HPDE6-E6E7 (cell line): Measurements from ENCODE around the gene C1QA.
"Not testable (repeated sequence)": the region's sequence is repeated elsewhere in the genome, so short reads cannot be mapped to it uniquely, and the experiment has no call there.

Experiments used
- DNase-seq: peaks from one replicate; pipeline ENCODE4 v3.0.0; 2011; ENCODE audit warnings: missing footprints; ENCODE audit errors: extremely low spot score

C1QA gene

DNA sequence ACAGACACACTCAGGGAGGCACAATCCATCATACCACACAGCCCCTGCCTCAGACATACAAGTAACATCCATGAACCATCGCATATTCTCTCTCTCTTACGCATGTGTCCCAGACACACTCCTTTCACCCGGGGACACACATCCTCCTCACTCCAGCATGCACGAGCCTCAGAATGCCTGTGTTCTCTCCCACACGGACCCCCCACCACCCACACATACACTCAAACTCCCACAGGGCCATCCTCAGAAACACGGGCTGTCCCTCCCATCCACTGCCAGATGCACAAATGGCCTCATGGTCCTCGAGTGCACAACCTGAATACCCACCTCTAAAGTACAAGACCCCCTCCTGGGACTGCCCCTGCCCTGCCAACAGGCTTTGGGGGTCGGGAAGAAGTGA, 4.8 kb downstream of the C1QA start:
- no peak for DNase-seq

DNA sequence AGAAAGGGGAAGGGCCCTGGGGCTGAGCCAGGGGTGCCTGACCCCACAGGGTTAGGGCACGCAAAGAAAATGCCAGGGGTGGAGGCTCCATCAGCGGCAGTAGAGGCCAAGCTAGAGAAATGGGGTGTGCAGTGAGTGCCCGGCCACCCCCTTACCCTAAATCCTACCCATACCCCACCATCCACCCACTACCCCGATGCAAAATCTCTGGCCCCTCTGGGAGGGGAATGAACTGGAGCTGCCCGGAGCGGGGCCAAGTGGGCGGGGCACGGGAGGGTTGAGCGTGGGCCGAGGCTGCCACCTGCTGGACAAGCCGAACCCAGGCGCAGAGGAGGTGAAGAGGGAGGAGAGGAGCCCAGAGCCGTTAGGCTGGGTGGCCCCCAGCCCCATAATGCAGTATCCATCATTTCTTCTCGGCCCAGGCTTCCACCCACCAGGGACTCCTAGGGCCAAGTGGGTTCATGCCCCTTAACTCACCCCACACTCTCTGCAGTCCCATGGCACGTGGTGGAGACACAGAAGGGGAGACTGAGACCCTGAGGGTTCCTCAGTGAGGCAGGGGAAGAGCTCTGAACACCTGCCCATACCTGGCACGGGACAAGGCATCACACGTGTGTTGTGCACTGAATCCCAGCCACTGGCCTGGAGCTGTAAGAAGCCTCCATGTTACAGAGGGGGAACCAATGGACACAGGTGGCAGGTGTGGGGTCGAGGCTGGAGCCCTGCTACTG, 5.6 kb downstream of the C1QA start:
- DNase-seq, result peak; percentile 63

DNA sequence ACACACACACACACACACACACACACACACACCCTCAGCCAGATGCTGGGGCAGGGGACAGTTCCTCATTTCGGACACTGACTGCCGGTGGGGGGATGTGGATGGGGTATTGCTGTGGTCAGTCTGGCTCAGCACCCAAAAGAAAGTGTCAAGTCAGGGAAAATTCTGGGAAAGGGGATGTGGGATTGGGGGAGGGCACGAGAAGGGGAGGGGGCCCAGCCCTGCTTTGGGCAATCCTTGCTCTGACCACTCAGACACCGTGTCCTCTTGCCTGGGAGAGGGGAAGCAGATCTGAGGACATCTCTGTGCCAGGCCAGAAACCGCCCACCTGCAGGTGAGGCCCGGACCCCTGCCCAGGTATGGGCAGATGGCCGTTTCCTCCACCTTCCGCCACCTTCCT, 7.0 kb downstream of the C1QA start, which contains the start of gene C1QC:
C1QC (plus strand) TSS at position 253 of the 400 bp plus-strand sequence. CDS start 391 bp downstream, outside the sequence.
- no peak for DNase-seq

GRCh38 chr1:22643928-22644327, 7.5 kb downstream of the C1QA start:
- DNase-seq, result no peak

DNA sequence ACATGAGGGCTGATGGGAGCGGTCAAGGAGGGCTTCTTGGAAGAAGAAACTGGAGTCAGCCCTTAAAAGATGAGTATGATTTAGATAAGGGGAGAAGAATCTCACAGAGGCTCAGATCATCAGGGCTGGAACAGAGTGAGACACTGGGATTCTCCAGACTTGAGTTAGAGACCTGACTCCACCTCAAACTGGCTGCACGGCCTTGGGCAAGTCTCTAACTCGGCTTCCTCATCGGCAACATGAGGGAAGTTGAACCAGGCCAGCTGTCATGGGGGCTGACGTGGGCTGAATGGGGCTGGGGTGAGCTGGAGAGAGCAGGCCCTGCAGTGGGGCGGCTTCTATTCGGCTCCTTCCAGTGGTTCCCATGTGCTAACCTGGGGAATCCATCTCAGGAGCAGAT, 9.5 kb downstream of the C1QA start:
- DNase-seq, result no peak

DNA sequence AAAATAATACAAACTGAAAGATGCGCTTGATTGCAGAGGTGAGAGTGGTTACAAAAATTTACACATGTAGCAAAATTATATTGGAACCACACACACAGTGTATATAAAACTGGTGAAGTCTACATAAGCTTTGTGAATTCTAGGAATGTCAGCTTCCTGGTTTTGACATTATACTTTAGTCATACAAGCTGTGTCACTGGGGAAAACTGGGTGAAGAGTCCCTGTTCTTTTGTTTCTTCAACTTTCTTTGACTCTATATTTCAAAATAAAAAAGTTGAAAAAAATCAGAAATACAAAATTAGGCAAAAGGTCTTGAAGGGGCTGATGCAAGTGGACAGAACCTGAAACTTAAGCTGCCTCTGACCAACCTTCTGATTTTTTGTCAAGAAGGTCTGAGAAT, 10.0 kb downstream of the C1QA start:
- DNase-seq, result no peak

DNA sequence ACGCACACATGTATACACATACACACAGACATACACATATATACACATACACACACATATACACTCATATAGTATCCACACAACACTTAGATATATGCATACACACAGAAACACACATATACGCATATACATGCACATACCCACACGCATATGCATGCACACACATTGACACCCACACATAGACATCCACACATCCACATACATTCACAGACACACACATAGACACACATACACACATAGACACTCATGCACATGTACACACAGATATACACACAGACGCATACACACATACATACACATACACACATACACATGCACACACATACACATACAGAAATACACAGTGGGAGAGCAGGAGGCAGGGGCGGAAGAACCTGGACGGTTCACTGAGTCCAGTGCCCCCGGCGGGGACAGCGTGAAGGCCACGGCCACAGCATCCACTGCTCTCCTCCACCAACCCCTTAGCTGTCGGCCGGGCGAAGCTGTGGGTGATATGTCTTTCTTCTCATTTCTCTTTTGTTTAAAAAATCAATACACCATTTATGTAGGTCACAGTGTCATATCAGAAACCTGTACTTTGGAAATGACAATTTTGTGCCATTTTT, 13.8 kb downstream of the C1QA start:
- no peak for DNase-seq

GRCh38 chr1:22651941-22652856, 15.8 kb downstream of the C1QA start:
- DNase-seq, result no peak

GRCh38 chr1:22652881-22653316, 16.5 kb downstream of the C1QA start, which contains the start of gene C1QB:
Gene C1QB, plus strand, starts transcription at chr1:22653236. Its CDS starts 6,227 bp downstream, at chr1:22659463.
- no peak for DNase-seq

DNA sequence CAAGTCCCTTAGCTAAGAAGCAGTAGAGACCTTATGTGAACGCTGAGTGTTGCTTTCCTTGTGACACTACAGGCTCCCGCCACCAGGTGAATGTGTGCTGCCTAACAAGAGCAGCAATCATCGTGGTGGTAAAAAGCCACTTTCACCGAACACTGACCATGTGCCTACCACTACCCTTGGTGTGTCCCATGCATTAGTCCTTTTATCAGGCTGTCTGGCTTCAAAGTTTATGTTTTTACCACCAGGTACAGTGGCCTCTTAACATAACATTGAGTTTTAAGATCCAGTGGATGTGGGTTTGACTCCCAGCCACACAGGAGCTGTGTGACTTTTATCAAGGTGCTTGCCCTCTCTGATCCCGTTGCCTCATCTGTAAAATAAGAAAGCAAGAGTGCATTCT, 18.3 kb downstream of the C1QA start:
- DNase-seq, result no peak

GRCh38 chr1:22658385-22659163, 22.1 kb downstream of the C1QA start:
- no peak for DNase-seq

DNA sequence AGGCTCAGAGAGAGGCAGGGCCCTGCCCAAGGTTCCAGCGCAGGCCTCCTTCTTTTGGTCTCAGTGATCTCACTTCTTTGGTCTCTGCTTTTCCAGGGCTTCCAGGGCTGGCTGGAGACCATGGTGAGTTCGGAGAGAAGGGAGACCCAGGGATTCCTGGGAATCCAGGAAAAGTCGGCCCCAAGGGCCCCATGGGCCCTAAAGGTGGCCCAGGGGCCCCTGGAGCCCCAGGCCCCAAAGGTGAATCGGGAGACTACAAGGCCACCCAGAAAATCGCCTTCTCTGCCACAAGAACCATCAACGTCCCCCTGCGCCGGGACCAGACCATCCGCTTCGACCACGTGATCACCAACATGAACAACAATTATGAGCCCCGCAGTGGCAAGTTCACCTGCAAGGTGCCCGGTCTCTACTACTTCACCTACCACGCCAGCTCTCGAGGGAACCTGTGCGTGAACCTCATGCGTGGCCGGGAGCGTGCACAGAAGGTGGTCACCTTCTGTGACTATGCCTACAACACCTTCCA, 24.4 kb downstream of the C1QA start:
- DNase-seq, result no peak

- DNase-seq, result no peak
These were observed 25.5 kb downstream of the C1QA start for GRCh38 chr1:22661880-22662279.

DNA sequence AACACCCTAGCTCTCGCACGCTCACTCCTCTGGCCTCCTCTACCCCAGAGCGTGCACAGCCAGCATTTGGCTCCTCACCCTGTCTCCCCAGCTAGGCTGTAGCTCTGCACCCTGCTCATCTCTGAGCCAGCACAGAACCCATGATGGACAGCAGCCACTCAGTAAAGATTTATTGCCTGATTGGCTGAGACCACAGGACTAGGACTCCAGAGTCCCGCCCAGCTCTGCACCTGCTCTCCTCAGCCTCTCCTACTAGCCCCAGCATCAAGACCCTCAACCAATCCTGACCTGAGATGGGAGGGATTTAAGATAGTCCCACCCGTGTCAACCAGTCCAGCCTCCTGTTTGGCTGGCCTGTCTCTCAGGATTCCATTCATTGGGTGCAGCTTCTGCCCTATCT, 25.9 kb downstream of the C1QA start:
- no peak for DNase-seq

GRCh38 chr1:22662986-22663408, 26.6 kb downstream of the C1QA start:
- no peak for DNase-seq

DNA sequence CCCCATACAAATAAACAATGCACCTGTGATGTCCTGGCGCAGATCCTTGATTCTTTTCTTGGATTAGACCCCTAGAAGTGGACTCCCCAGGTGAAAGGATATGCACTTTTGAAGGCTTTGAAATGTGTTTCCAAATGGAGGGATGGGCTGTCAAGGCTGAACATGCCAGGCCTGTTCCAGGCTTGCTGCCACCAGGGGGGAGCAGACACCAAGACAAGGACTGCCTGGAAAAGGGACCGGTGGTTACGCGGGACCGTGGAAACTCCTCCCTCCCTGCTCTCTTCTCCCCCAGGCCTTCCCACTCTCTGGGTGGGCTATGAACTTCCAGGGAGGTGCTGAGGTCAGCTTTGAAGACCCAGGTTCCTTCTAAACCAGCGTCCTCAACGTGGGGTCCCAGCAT, 29.3 kb downstream of the C1QA start:
- peak; percentile 64 for DNase-seq

DNA sequence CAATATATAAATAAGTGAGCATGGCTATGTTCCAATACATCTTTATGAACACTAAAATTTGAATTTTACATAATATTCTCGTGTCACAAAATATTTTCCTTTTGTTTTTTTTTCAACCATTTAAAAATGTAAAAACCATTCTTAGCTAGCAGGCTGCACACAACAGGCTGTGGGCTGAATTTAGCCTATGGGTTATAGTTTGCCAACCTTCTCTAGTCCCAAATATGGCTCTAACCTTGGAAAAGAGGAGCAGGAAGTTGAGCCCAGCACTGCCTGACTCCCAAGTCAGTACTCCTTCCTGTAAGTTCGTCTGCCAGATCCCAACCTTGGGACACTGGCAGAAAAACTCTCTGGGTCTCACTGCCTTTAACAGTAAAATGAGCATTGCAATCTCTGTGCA, 30.0 kb downstream of the C1QA start:
- no peak for DNase-seq

DNA sequence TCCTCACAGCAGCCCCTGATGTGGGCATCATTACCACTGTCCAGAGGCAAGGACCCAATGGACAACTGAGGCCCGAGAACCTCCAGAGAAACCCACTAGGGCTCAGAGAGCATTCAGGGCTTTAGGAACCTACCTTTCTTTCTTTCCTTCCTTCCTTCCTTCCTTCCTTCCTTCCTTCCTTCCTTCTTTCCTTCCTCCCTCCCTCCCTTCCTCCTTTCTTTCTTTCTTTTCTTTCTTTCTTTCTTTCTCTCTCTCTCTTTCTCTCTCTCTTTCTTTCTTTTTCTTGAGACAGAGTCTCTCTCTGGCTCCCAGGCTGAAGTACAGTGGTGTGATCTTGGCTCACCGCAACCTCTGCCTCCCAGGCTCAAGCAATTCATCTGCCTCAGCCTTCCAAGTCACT, 32.4 kb downstream of the C1QA start:
- not testable (repeated sequence) for DNase-seq

- DNase-seq, result no peak
These were observed 34.0 kb downstream of the C1QA start for GRCh38 chr1:22670352-22670975.

GRCh38 chr1:22671999-22672398, 35.6 kb downstream of the C1QA start:
- no peak for DNase-seq
